Measurements from ENCODE around the gene LSM10. TPM values are rescaled to one million over a fixed set of nuclear protein-coding genes. Genes with fewer than 3 reads are reported as not detected.
A peak's percentile ranks its signal among the peaks of the same experiment; 100 is the strongest.

The LSM10 gene
- total RNA-seq, 1 donor from 2014 or later = 62.7 TPM

GRCh38 chr1:36433102-36433501 is 35.4 kb upstream of the LSM10 start:
- ChIA-PET CTCF (no interaction called here), POLR2A (no interaction called here)
- intact Hi-C loops (cut with micrococcal nuclease) = no loop called here
- no peaks in the 10 kb centered on the region for H3K4me1 Mint-ChIP-seq
- no peaks in the 10 kb centered on the region for H3K9me3 Mint-ChIP-seq
- ATAC-seq (ENCODE audit: low read depth) (no peak), DNase-seq (no peak)
- H3K27me3 Mint-ChIP-seq = no peaks in the 10 kb centered on the region
- no peak overlapping the region for H3K4me3 Mint-ChIP-seq
- no peak for TF ChIP-seq CTCF (IDR thresholded peaks at IDR 0.05)
- H3K27ac Mint-ChIP-seq = no peak overlapping the region
- H3K36me3 Mint-ChIP-seq (ENCODE audit: low read depth) = no peaks in the 10 kb centered on the region

GRCh38 chr1:36432616-36433015 is 34.9 kb upstream of the LSM10 start:
- POLR2A ChIA-PET = no interaction called here
- ATAC-seq (ENCODE audit: low read depth) (no peak), DNase-seq (no peak)
- Mint-ChIP-seq H3K27me3 (no peaks in the 10 kb centered on the region), H3K36me3 (ENCODE audit: low read depth) (no peaks in the 10 kb centered on the region), H3K4me3 (no peak overlapping the region), H3K27ac (no peak overlapping the region), H3K4me1 (no peaks in the 10 kb centered on the region), H3K9me3 (no peaks in the 10 kb centered on the region)
- TF ChIP-seq CTCF (IDR thresholded peaks at IDR 0.05) = no peak
- intact Hi-C loops (cut with micrococcal nuclease) = no loop called here
- CTCF ChIA-PET = no interaction called here

GRCh38 chr1:36425791-36426190 is 28.1 kb upstream of the LSM10 start:
- intact Hi-C loops (cut with micrococcal nuclease) = no loop called here
- ChIA-PET CTCF (interaction anchor here (1.4 kb wide), 1 partner anchor 80 kb away, joined by 3 read pairs; no protein-coding TSS in a partner anchor), POLR2A (no interaction called here)
- no peaks in the 10 kb centered on the region for H3K9me3 Mint-ChIP-seq
- H3K4me3 Mint-ChIP-seq = no peak overlapping the region
- no peak for TF ChIP-seq CTCF (IDR thresholded peaks at IDR 0.05)
- DNase-seq (no peak), ATAC-seq (ENCODE audit: low read depth) (no peak)
- peaks cover 2% of the 10 kb centered on the region for H3K4me1 Mint-ChIP-seq
- H3K36me3 Mint-ChIP-seq (ENCODE audit: low read depth) = no peaks in the 10 kb centered on the region
- H3K27me3 Mint-ChIP-seq = no peaks in the 10 kb centered on the region
- H3K27ac Mint-ChIP-seq = no peak overlapping the region

GRCh38 chr1:36421649-36422048 is 23.9 kb upstream of the LSM10 start:
- no peak overlapping the region for H3K27ac Mint-ChIP-seq
- H3K9me3 Mint-ChIP-seq = no peaks in the 10 kb centered on the region
- H3K4me1 Mint-ChIP-seq = peaks cover 7% of the 10 kb centered on the region
- H3K4me3 Mint-ChIP-seq = no peak overlapping the region
- TF ChIP-seq CTCF (IDR thresholded peaks at IDR 0.05) = no peak
- no peak for ATAC-seq (ENCODE audit: low read depth)
- intact Hi-C loops (cut with micrococcal nuclease) = loop anchor here (1.0 to 2.0 kb wide), 6 partner anchors 25 to 322 kb away; partner anchors contain the start of genes LSM10 and SH3D21
- H3K27me3 Mint-ChIP-seq = no peaks in the 10 kb centered on the region
- no peaks in the 10 kb centered on the region for H3K36me3 Mint-ChIP-seq (ENCODE audit: low read depth)
- ChIA-PET POLR2A (interaction anchor here (0.6 kb wide), 1 partner anchor 9 kb away, joined by 3 read pairs; no protein-coding TSS in a partner anchor), CTCF (interaction anchor here (0.5 to 3.0 kb wide), 7 partner anchors 53 to 322 kb away, joined by 3 to 38 read pairs (median 4); partner anchors contain the start of genes THRAP3 and TRAPPC3)
- no peak for DNase-seq

DNA sequence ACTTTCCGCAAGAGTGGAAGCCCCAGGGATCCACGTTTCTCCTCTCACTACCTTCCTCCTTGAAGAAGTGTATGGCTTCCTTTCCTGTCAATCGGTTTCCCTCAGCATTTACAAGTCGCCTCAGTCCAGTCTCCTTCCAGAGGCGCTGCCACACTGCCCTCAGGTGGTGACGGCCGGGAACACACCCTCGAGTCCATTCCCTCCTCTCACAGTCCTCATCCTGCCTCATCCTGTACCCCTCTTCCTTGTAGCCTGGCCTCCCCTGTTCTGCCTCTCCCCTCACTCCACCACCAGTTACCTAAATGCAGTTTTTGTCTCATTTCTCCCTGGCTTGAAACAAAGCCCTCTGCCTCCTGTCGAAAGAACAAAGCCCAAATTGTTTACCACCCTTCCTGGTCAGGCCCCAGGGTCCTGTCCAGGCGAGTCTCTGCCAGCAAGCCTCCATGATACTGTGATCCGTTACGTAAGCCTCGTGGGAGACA is 23.2 kb upstream of the LSM10 start:
- Mint-ChIP-seq H3K36me3 (ENCODE audit: low read depth) (no peaks in the 10 kb centered on the region), H3K4me3 (peak overlapping the region; percentile 20), H3K27ac (peak overlapping the region; percentile 56), H3K9me3 (no peaks in the 10 kb centered on the region), H3K27me3 (no peaks in the 10 kb centered on the region), H3K4me1 (peaks cover 7% of the 10 kb centered on the region)
- DNase-seq (peak; percentile 85), ATAC-seq (ENCODE audit: low read depth) (peak; percentile 100)
- ChIA-PET CTCF (interaction anchor here (0.5 to 3.0 kb wide), 7 partner anchors 15 to 321 kb away, joined by 3 to 48 read pairs (median 4); partner anchors contain the start of gene THRAP3), POLR2A (interaction anchor here (1.2 to 1.4 kb wide), 2 partner anchors 23 to 34 kb away, joined by 4 to 9 read pairs; partner anchors contain the start of gene LSM10)
- intact Hi-C loops (cut with micrococcal nuclease) = loop anchor here (1.0 to 2.0 kb wide), 10 partner anchors 24 to 322 kb away; partner anchors contain the start of genes LSM10, SH3D21 and TRAPPC3
- TF ChIP-seq CTCF (IDR thresholded peaks at IDR 0.05) = peak; percentile 44

Data from activated B cell treated with CpG ODN at 0.5 μM for 24 hours (primary cell).